HG02798 (cell line): ENCODE data around the gene CHODL.

Experiments used
- ATAC-seq: cut with Tn5 transposase; IDR thresholded peaks from one replicate; pipeline ENCODE4 v1.9.1; 2021; ENCODE audit warnings: mild to moderate bottlenecking; ENCODE audit not compliant: unreplicated experiment, poor library complexity

CHODL gene

DNA sequence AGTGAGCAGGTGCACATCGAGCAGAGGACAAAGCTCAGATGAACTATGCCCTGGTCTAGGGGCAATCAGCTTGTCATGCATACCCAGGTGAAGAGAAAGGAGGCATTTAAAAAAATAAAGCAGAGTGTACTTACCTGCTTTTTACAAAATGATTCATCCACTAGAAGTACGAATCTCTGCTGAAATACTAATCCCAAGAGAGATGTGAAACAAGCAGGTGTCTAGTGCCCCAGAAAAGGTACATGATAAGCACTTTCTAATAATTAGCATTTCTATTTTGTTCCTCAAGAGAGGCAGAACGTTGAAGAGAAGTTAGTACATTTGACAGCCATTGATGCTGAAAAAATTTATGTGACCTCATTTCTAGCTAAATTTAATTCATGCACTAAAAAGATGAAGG lies 31.1 kb downstream of the CHODL start:
- ATAC-seq, result no peak

DNA sequence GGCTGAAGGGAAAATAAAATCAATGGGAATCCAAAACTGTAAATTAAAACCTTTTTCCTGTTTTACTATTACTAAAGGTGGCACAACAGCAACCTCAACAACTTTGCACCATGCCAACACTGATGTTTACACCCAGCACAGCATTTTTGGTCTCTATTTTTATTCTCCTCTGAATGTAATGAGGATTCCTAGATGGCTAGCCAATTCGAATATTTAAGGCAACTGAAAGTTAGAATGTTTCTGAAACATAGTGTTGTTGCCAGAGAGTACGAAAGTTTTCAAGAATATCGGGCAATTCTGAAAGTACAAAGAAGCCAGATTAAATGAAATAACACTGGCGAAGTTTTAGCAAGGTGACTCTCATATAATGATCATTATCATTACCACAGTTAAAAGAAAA lies 40.7 kb downstream of the CHODL start:
- ATAC-seq, result no peak

DNA sequence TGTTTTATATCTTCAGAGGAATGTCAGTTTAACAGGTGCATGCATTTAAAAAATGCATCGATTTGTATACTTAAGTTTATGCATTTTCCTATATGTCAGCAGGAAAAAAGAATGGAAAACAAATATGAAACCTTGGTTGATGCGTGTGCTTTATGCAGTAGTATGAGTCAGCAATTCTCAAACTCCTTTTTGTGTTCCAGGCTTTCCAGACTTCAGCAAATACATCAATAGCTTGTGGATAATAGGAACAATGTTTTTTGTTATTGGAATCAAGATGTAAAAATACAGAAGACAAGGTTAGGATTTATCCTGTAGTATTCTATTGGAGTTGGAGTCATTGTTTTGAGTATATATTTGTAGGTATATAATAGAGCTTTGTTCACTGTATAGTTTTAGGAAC lies 45.2 kb downstream of the CHODL start:
- no peak for ATAC-seq

GRCh38 chr21:18294100-18294499 lies 49.5 kb downstream of the CHODL start:
- ATAC-seq, result no peak

DNA sequence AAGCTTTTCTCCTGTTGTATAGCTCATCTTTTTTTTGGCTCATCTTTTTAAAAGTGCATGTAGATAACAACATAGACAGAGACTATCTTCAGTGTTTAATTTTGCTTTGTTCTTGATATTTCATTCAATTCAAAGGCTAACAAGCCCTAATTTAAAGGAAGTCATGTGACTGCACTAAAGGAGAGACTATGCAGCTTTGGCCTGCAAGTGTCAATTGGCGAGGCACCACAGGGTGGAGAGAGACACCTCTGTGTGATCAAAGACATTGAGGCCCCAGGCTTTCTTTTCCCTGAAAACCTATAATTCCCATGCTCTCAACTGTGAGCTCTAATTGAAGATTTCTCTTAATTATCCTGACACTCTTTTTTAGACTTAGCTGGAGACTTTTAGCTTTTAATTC lies 53.6 kb downstream of the CHODL start:
- ATAC-seq, result no peak
